ENCODE results near the gene SPTB.

The SPTB gene

DNA sequence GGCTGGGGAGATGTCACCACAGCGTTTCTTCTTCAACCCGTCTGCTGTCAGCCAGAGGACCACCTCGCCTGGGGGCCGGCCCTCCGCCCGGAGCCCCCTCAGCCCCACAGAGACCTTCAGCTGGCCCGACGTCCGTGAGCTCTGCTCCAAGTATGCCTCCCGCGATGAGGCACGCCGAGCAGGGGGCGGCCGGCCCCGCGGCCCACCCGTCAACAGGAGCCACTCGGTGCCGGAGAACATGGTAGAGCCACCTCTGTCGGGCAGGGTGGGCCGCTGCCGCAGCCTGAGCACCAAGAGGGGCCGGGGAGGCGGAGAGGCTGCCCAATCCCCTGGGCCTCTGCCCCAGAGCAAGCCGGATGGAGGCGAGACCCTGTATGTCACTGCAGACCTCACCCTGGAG, 136.6 kb downstream of the SPTB start:
- no peak for DNase-seq

GRCh38 chr14:64741961-64742360, 137.7 kb downstream of the SPTB start:
- DNase-seq = no peak

DNA sequence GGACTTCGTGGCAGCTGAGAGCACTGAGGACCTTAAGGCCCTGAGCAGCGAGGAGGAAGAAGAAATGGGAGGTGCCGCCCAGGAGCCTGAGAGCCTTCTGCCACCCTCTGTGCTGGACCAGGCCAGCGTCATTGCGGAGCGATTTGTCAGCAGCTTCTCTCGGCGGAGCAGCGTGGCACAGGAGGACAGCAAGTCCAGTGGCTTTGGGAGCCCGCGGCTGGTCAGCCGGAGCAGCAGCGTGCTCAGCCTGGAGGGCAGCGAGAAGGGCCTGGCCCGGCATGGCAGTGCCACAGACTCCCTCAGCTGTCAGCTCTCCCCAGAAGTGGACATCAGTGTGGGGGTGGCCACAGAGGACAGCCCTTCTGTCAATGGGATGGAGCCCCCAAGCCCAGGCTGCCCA, 138.5 kb downstream of the SPTB start:
- no peak for DNase-seq

DNA sequence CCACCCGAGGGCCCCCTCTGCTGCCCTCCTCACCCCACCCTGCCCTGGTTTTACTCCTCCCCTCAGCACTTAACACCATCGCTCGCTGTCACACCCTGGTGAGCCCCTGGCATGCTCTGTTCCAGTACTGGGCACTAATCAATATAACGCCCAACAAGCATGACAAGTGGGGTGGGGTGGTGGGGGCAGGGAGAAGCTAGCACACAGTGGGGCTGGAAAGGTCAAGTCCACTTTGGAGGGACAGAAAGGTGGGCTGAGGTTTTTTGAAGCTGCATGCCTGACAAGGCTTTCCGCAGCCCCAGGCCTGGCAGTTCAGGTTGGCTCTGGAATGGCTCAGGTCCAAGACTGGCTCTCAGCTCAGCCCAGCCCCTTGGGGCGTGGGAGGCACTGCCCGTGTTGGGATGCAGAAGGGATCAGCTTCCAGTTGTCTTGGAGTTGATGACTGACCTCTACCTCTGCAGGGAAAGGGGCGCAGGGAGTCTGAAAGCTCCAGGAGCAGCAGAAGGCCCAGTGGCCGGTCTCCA, 141.4 kb downstream of the SPTB start:
- DNase-seq = no peak

GRCh38 chr14:64737391-64738280, 142.1 kb downstream of the SPTB start:
- DNase-seq = peak in 1 of 2 donors; percentile 18

- no peak for DNase-seq
Measured at GRCh38 chr14:64736271-64737169, 143.2 kb downstream of the SPTB start.

DNA sequence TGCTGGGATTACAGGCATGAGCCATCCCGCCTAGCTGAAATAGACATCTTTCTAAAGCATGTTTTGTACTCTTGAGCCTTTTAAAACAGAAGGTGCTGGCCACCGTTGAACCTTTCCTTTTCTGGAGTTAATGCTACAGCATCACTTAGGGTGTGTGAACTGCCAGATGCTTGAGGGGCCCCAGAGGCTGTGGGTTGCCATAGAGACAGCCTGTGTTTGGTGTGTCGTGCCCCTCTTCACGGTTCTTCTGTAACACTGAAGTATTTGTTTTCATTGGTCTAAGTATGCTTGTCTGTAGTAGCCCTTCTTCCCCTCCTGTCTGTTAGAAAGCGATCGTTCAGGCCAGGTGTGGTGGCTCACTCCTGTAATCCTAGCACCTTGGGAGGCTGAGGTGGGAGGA, 144.7 kb downstream of the SPTB start:
- no peak for DNase-seq

DNA sequence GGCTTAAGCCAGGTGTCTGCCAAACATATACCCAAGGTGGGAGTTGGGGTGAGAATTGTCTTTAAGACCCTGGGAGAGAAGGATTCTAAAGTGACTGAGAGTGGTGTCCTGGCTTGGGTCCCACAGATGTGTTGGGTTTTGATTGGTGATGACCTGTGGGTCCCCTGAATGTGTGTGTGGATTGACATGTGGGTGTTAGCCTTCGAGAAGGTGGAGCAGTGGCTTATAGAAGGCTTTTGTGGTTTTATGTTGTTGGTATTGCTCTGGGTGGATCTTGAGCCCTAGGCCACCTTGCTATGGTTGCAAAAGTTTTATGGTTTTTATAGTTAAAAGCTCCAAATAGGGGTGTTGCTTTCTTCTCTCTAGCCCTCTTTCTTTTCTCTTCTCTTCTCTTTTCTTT, 145.8 kb downstream of the SPTB start:
- DNase-seq = no peak

GRCh38 chr14:64733321-64733720, 146.4 kb downstream of the SPTB start:
- DNase-seq = no peak

DNA sequence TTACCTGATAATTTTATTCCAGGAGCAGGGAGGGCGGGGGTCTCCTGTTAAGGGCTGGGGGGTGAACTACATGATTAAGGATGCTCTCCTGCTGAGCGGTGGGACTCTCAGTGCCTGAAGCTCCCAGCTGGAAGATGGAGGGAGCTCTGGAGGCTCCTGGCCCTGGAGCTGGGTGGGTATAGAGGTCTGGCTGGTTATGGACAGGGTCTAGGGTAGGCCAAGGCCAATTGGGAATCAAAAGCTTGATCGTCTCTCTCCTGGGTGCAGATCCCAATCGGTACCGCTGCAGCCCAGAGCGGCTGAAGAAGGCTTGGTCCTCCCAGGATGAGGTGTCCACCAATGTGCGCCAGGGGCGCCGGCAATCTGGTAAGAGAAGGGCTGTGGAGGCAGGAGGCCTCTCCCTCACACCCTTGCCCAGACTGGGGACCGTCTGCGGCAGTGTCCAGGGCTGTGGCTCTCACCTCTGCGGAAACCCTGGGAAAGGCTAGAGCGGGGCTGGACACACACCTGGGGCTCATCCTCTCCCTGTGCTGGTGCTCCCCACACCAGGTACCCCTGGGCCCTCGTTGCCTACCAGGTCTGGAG, 147.1 kb downstream of the SPTB start:
- no peak for DNase-seq

GRCh38 chr14:64732066-64732465, 147.6 kb downstream of the SPTB start:
- DNase-seq = no peak

- DNase-seq = no peak
Measured at GRCh38 chr14:64731141-64731581, 148.5 kb downstream of the SPTB start.

DNA sequence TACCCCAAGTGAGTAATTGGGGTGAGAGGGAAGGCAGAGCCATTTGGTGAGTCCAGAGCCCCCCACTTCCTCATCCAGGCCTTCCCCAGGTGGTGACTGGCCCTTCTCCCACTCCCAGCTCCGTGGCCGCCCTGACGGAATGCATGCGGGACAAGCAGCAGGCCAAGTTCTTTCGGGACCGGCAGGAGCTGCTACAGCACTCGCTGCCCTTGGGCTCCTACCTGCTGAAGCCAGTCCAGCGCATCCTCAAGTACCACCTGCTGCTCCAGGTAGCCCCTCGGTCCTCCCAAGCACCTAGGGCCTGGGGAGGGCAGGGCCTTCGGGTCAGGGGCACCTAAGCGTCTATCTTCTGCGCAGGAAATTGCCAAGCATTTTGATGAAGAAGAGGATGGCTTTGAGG, 149.0 kb downstream of the SPTB start:
- no peak for DNase-seq

GRCh38 chr14:64730061-64730440, 149.7 kb downstream of the SPTB start:
- no peak for DNase-seq

DNA sequence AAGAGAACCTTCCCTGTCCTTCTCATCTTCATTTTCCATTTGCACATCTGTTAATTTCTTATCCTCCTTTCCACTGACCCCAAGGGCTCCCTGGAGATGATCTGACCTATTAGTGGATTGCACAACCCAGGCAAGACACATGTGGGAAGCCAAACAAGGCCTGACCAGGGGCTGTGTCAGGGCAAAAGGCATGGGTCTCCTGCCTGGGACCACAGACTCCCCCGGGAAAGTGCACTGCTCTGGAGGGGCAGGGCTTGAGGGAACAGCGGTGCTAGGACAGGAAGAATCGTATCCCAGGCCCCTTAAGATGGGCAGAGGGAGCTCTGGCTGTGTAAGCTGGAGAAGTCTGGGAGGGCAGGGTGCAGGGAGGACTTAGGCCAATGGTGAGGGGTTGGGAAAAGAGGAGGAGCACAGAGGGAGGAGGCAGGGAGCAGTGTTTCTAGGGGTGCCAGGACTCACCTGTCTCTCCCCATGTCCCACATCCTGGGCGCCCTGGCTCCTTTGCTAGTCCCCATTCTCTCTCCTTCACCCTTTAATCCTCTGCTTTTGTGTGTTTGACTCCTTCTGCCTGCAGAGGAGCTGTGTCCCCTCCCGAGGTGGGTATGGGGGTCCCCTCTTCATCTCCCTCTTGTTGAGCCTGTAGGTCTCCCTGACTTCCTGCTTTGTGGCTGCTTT, 150.2 kb downstream of the SPTB start:
- no peak for DNase-seq

DNA sequence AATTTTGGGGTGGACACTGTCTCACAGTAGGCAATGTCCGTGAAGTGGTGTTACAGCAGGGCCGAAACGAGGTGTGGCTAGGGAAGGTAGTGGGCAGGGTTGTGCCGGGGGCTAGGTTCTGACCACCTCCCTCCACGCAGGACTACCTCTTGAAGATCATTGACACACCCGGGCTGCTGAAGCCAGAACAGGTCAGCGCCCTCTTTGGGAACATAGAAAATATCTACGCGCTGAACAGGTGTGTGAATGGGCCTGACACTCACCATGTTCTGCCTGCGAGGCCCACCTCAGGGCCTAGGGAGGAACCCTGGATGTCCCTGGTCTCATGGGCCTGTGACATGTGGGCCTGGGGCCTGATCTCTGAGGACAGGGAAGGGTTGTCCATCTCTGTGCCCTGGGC, 150.9 kb downstream of the SPTB start:
- DNase-seq = no peak

DNA sequence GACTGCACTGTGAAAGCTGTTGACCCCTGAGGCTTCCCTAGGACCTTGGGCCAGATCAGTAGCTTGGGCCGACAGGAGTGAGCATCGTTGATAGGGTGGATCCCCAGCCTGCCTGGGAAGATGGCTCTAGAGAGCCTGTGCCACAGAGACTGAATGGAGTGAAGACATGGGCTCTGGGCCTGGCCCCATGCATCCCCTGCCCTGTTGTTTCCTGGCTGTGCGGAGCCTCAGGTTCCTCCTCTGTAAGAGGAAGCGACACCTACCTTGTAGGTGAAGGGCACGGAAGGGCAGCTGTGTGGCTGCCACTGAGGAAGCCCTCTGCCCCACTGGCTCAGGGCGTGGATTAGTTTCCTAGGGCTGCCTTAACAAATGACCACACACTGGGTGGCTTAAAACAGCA, 151.6 kb downstream of the SPTB start:
- no peak for DNase-seq

- no peak for DNase-seq
Measured at GRCh38 chr14:64727551-64728071, 152.1 kb downstream of the SPTB start.

- no peak for DNase-seq
Measured at GRCh38 chr14:64726585-64726890, 153.2 kb downstream of the SPTB start.

DNA sequence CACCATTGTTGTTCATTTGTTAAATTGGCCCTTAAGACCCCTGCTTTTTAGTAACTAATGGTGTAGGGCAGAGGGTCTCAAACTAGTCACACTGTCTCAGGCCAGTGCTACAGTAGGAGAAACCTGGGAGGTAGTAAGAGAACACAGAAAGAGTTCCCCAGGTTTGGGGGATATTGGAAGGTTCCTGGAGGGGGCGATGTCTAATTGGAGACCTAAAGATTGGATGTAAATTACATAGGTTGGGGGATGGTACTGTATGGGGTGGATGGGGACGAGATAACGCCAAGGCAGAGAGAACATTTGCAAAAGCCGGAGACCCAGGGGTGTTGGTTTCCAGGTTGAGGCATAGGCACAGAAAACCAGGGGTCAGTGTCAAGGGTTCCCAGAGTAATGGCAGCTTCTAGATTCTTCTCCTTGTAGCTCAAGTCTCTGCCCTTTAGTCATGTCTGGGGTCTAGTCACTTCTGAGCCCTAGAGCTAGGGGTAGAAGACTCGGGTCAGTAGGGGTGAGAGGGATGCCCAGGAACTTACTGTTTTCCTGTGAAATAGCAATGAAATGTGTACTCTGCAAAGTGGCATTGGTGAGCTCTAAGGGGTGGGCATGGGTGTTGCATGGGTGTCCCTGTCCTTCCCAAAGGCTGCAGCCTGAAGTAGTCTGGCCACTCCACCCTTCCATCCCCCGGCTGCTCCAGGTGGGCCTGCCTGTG, 153.7 kb downstream of the SPTB start:
- DNase-seq = no peak

DNA sequence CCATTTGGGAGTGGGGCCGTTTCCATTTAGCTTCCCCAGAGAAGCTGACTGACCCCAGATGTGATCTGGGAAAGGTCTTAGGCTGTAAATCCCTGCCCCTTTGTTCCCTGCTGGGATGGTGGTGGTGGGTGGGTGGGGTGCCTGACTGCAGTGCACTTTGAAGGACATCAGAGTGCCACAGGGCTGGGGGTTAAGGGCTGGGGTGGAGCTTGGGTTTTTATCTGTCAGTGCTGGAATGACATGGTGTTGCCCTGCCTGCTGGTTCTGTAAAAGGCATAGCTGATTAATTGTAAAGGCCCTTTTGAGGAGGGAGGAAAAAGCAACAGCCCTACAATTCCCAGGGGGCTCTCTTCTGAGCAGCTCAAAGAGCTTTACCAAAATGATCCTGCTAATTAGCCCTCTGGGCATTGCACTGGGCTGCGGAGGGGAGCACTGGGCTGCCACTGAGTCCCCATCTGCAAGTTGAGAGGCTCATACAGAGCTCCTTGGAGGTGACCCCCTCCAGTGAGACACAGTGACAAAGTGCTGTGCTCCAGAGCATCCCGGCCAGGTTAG, 154.4 kb downstream of the SPTB start:
- DNase-seq = no peak

DNA sequence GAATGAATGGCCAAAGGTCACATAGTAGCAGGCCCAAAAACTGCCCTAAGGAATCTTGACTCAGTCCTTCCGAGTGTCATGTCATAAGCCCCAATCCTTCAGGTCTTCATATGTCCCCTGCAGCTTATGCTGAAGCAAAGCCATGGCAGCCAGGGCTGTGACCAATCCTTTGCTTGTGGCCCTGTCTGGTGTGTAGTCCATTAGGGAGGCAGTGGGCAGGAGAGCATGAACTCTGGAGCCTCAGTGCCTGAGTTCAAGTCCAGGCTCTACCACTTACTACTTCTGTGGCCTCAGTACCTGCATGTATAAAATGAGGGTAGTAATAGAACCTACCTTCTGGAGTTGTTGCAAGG, 155.2 kb downstream of the SPTB start:
- DNase-seq = no peak

All from hippocampal formation (tissue), 2 donors.